ENCODE results near the gene SLC25A18.
"Not testable (repeated sequence)": the region's sequence is repeated elsewhere in the genome, so short reads cannot be mapped to it uniquely, and the experiment has no call there.

The SLC25A18 gene

GRCh38 chr22:17603668-17604067, 40.4 kb downstream of the SLC25A18 start:
- no peak for DNase-seq (ENCODE audit: extremely low read depth in 1 of 2, low read depth in 1 of 2)

DNA sequence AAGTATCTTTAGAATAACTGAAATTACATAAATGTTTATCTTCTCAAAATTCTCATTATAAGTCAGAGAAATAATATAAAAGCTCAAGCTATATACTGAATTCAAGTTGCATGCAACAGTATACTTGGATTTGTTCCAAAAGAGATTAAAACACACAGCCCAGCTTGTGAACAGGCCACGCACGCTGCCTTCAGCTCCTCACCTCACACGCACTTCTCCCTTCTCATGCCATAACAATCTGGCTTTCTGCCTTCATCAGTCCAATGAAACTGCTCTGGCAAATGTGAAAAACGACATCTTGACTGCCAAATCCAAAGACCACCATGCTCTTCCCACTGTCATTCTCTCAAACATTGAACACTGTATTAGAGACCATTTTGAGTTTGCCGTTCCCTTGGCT, 43.2 kb downstream of the SLC25A18 start:
- no peak for DNase-seq (ENCODE audit: extremely low read depth in 1 of 2, low read depth in 1 of 2)

DNA sequence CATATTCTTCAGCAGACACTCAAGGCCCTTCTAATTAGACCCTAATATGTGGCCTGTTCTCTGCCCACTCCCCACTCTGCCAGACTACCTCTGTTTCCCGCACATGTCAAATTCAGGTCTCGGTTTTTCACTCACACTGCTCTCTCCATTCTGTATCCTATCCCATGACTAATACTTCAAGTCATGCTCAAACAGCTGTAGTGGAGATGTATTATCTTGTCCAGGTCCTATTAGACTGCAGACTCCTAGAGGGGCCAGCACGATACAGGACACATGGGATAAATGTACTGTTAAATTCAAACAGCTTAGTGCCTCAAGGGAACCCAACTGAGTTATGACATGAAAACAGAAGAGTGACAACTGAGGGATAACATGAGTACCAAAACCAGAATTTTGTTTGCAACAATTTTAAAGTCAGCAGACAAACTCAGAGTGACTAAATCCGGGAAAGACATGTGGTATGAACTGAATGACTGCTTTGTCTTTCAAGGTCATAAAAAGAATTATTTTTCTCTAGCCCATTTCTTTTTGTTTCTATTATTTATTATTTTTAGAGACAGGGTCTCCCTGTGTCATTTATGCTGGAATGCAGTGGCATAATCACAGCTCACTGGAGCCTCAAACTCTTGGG, 44.7 kb downstream of the SLC25A18 start:
- DNase-seq (ENCODE audit: extremely low read depth in 1 of 2, low read depth in 1 of 2) = no peak

GRCh38 chr22:17612057-17612456, 48.8 kb downstream of the SLC25A18 start:
- no peak for DNase-seq (ENCODE audit: extremely low read depth in 1 of 2, low read depth in 1 of 2)

- no peak for DNase-seq (ENCODE audit: extremely low read depth in 1 of 2, low read depth in 1 of 2)
Observed at GRCh38 chr22:17613280-17613679, 50.0 kb downstream of the SLC25A18 start.

GRCh38 chr22:17627961-17628405, 64.7 kb downstream of the SLC25A18 start:
- DNase-seq (ENCODE audit: extremely low read depth in 1 of 2, low read depth in 1 of 2) = no peak

DNA sequence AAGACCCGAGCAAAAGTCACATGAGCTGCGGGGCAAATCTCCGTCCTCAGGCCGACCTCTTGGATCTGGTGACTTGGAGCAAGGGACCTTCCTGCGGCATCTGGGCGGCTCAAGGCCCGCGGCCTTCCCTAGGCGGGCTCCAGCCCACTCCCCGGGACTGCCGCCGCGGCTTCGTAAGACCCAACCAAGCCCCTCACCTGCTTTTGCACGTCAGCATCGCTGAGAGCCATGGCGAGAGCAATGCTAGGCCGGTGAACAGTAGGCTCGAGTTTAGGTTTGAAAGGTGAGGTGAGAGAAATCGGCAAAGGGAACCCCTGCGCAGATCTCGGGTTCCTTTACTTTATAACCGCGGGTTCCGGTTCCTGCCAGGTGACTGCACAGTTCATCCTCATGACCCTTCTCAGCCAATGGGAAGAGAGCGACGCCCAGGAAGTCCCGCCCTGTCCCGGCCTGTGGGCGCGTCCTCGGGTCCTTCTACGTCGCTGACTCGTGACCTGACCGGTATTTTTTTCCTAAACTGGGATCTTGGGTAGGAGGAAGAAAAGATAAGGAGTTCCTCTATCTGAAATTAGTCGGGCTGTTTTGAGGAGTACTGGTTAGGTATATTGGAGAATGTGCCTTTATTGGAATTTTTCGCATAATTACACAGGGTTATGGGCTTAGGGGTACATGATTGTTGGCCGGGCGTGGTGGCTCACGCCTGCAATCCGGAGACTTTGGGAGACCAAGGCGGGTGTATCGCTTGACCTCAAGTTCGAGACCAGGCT, 65.3 kb downstream of the SLC25A18 start, which contains the start of gene ATP6V1E1:
Gene ATP6V1E1 (minus strand): TSS at position 344 of the 767 bp plus-strand sequence. CDS start 114 bp downstream, at position 230.
- DNase-seq (ENCODE audit: extremely low read depth in 1 of 2, low read depth in 1 of 2) = peak; percentile 79 to 92

GRCh38 chr22:17629173-17629489, 65.8 kb downstream of the SLC25A18 start:
- DNase-seq (ENCODE audit: extremely low read depth in 1 of 2, low read depth in 1 of 2) = no peak

GRCh38 chr22:17629641-17630040, 66.3 kb downstream of the SLC25A18 start:
- DNase-seq (ENCODE audit: extremely low read depth in 1 of 2, low read depth in 1 of 2) = no peak

DNA sequence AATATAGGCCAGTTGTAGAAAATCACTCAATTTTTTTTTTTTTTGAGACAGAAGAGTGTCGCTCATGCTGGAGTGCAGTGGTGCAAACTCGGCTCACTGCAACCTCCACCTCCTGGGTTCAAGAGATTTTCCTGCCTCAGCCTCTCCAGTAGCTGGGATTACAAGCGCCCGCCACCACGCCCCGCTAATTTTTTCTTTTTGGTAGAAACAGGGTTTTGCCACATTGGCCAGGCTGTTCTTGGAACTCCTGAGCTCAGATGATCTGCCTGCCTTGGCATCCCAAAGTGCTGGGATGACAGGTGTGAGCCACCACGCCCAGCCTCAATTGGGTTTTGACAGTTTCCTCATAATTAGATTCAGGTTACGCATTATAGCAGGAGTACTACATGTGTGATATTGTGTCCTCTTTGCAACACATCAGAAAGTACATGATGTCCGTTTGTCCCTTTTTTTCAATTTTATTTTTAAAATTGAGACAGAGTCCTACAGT, 67.8 kb downstream of the SLC25A18 start:
- DNase-seq (ENCODE audit: extremely low read depth in 1 of 2, low read depth in 1 of 2) = no peak

- DNase-seq (ENCODE audit: extremely low read depth in 1 of 2, low read depth in 1 of 2) = no peak
Observed at GRCh38 chr22:17633217-17633997, 70.1 kb downstream of the SLC25A18 start.

DNA sequence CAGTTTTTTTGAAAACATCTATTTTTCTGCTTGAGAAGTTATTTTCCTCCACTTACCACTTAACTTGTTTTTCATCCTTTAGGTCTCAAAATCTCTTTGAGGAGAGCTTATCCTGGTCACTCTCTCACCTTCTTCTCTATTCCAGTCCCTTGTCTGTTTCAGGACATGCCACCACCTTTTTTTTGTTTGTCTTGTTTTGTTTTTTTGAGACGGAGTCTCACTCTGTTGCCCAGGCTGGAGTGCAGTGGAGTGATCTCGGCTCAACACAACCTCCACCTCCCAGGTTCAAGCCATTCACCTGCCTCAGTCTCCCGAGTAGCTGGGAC, 70.7 kb downstream of the SLC25A18 start:
- no peak for DNase-seq (ENCODE audit: extremely low read depth in 1 of 2, low read depth in 1 of 2)

- no peak for DNase-seq (ENCODE audit: extremely low read depth in 1 of 2, low read depth in 1 of 2)
Observed at GRCh38 chr22:17634696-17635095, 71.4 kb downstream of the SLC25A18 start.

- not testable (repeated sequence) for DNase-seq (ENCODE audit: extremely low read depth in 1 of 2, low read depth in 1 of 2)
Observed at GRCh38 chr22:17636850-17637249, 73.6 kb downstream of the SLC25A18 start.

GRCh38 chr22:17637490-17638181, 74.3 kb downstream of the SLC25A18 start:
- no peak for DNase-seq (ENCODE audit: extremely low read depth in 1 of 2, low read depth in 1 of 2)

GRCh38 chr22:17638182-17638431, 74.8 kb downstream of the SLC25A18 start:
- DNase-seq (ENCODE audit: extremely low read depth in 1 of 2, low read depth in 1 of 2) = no peak

GRCh38 chr22:17638432-17639246, 75.3 kb downstream of the SLC25A18 start, which contains the start of gene BCL2L13:
TSS of gene BCL2L13 (plus strand) at chr22:17638757. CDS start at chr22:17655712, 16,955 bp downstream.
- peak; percentile 80 to 82 for DNase-seq (ENCODE audit: extremely low read depth in 1 of 2, low read depth in 1 of 2)

- no peak for DNase-seq (ENCODE audit: extremely low read depth in 1 of 2, low read depth in 1 of 2)
Observed at GRCh38 chr22:17639247-17639741, 76.0 kb downstream of the SLC25A18 start.

All from stimulated activated CD8-positive, alpha-beta memory T cell treated with anti-CD3 and anti-CD28 coated beads, Interleukin-7, amount 100 ng/mL, for 48 hours (primary cell).